Bronchial epithelial cell (primary cell): ENCODE measurements around the gene LAMA5. TPM values are rescaled to one million over a fixed set of nuclear protein-coding genes. Genes with fewer than 3 reads are reported as not detected.

Source experiments
- DNase-seq: peaks from one replicate; pipeline ENCODE4 v3.0.0-alpha.2; 2010; ENCODE audit warnings: low read depth
- FAIRE-seq: peaks from 2 replicates; lab custom pipeline; 2011; peaks lifted over from hg19 to GRCh38; lab: Jason Lieb, UNC
- H3K27me3 ChIP-seq: 2 replicates; pipeline ENCODE4 v1.5.1; 2011; ENCODE audit warnings: low read length; ENCODE audit not compliant: control insufficient read depth, insufficient read depth
- H3K36me3 ChIP-seq: 2 replicates; pipeline ENCODE4 v1.5.1; 2011; ENCODE audit warnings: low read length; ENCODE audit not compliant: control insufficient read depth, insufficient read depth
- H3K4me3 ChIP-seq: 2 replicates; pipeline ENCODE4 v1.5.1; 2011; ENCODE audit warnings: mild to moderate bottlenecking, low read depth, low read length, control low read depth
- CTCF ChIP-seq: IDR thresholded peaks from 2 replicates; pipeline ENCODE4 v1.5.1; 2011; ENCODE audit warnings: mild to moderate bottlenecking, moderate library complexity, low read length, control low read depth, inconsistent platforms; ENCODE audit not compliant: insufficient read depth, severe bottlenecking
- total RNA-seq: library from RNA; depleted of rRNA; stranded (reverse); fragments of >200 nt; gene quantifications from 2 replicates; pipeline ENCODE4 v1.2.1, GENCODE V29; 2014

Gene LAMA5
- total RNA-seq, 1 donor from 2014 or later: 61.6 TPM

- FAIRE-seq: no peak
- H3K27me3 ChIP-seq: no peaks in the 10 kb centered on the region
- H3K36me3 ChIP-seq: peaks cover 46% of the 10 kb centered on the region
- no peak for TF ChIP-seq CTCF
- H3K4me3 ChIP-seq: no peak overlapping the region
- no peak for DNase-seq
Measured at GRCh38 chr20:62276439-62276838, 90.7 kb downstream of the LAMA5 start.

GRCh38 chr20:62275219-62275618 lies 91.9 kb downstream of the LAMA5 start:
- TF ChIP-seq CTCF: no peak
- Histone ChIP-seq H3K4me3 (no peak overlapping the region), H3K27me3 (no peaks in the 10 kb centered on the region), H3K36me3 (peaks cover 35% of the 10 kb centered on the region)
- no peak for FAIRE-seq
- DNase-seq: no peak

GRCh38 chr20:62274332-62274950 lies 92.7 kb downstream of the LAMA5 start:
- FAIRE-seq (no peak), DNase-seq (no peak)
- Histone ChIP-seq H3K36me3 (peaks cover 28% of the 10 kb centered on the region), H3K27me3 (no peaks in the 10 kb centered on the region), H3K4me3 (no peak overlapping the region)
- no peak for TF ChIP-seq CTCF

GRCh38 chr20:62273416-62273815 lies 93.7 kb downstream of the LAMA5 start:
- FAIRE-seq (no peak), DNase-seq (no peak)
- Histone ChIP-seq H3K4me3 (no peak overlapping the region), H3K27me3 (no peaks in the 10 kb centered on the region), H3K36me3 (peaks cover 22% of the 10 kb centered on the region)
- no peak for TF ChIP-seq CTCF

GRCh38 chr20:62272200-62272599 lies 94.9 kb downstream of the LAMA5 start:
- FAIRE-seq: no peak
- no peak for TF ChIP-seq CTCF
- Histone ChIP-seq H3K27me3 (no peaks in the 10 kb centered on the region), H3K4me3 (no peak overlapping the region), H3K36me3 (peaks cover 25% of the 10 kb centered on the region)
- DNase-seq: no peak

GRCh38 chr20:62269871-62270270 lies 97.2 kb downstream of the LAMA5 start:
- no peak for FAIRE-seq
- Histone ChIP-seq H3K36me3 (peaks cover 26% of the 10 kb centered on the region), H3K27me3 (no peaks in the 10 kb centered on the region), H3K4me3 (no peak overlapping the region)
- DNase-seq: no peak
- no peak for TF ChIP-seq CTCF
